Prostate gland (tissue), 2 donors: ENCODE data around the gene TNFAIP1.

Experiments used
- POLR2A ChIP-seq: fragments of 450-650 bp; IDR thresholded peaks from one replicate; pipeline ENCODE4 v1.6.1; 2016; ENCODE audit warnings: antibody characterized with exemption, mild to moderate bottlenecking
- POLR2AphosphoS5 ChIP-seq: sonication (generic); formaldehyde crosslinking; IDR thresholded peaks from one replicate; pipeline ENCODE4 v1.6.1; 2017; ENCODE audit warnings: antibody characterized with exemption
- TF ChIP-seq, protein P1 (sequence below), 4 experiments: fragments of 200-600 bp in 2 of 4; fragments of 450-650 bp in 2 of 4; sonication (generic) in 2 of 4; IDR thresholded peaks; 1 replicate in 3 of 4; 2 replicates in 1 of 4; pipeline ENCODE4 v1.5.1; 2016 to 2019; ENCODE audit warnings: antibody characterized with exemption in 4 of 4, mild to moderate bottlenecking in 2 of 4, moderate library complexity in 2 of 4

DNA sequence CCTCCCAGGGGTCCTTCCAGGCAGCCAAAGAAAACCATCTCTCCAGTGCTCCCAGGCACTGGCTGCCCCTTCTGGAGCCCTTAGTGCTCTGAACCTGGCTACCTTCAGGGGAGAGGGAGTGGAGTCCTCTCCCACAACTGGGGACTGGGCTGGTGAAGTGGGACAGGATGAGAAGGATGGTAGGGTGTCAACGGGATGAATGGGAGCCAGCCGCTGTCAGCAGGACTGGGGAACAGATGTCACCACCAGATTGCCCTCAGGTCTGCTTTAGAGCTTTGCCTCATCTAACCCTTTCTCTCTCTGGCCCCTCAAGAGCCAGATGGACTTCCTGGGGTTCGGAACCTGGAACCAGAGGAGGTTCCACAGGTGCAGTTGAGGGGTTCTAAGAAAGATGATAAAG, 29.9 kb downstream of the TNFAIP1 start:
- TF ChIP-seq POLR2AphosphoS5 (no peak), POLR2A (no peak)
- TF ChIP-seq, protein P1, sequence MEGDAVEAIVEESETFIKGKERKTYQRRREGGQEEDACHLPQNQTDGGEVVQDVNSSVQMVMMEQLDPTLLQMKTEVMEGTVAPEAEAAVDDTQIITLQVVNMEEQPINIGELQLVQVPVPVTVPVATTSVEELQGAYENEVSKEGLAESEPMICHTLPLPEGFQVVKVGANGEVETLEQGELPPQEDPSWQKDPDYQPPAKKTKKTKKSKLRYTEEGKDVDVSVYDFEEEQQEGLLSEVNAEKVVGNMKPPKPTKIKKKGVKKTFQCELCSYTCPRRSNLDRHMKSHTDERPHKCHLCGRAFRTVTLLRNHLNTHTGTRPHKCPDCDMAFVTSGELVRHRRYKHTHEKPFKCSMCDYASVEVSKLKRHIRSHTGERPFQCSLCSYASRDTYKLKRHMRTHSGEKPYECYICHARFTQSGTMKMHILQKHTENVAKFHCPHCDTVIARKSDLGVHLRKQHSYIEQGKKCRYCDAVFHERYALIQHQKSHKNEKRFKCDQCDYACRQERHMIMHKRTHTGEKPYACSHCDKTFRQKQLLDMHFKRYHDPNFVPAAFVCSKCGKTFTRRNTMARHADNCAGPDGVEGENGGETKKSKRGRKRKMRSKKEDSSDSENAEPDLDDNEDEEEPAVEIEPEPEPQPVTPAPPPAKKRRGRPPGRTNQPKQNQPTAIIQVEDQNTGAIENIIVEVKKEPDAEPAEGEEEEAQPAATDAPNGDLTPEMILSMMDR (IDR thresholded peaks at IDR 0.05), result no peak
